BLaER1 treated with 17β-estradiol and CSF1 and Interleukin-3, amounts not matched to agents 10 nM and 100 nM (cell line): ENCODE data around the gene TAF8.

Experiments used
- H3K27ac ChIP-seq, 11 experiments: shearing (Covaris generic); formaldehyde crosslinking; 2 replicates each; pipeline ENCODE4 v1.8.1; 2022
- H3K27me3 ChIP-seq, 11 experiments: shearing (Covaris generic); formaldehyde crosslinking; 2 replicates each; pipeline ENCODE4 v1.8.1; 2022
- H3K36me3 ChIP-seq, 11 experiments: shearing (Covaris generic); formaldehyde crosslinking; 2 replicates each; pipeline ENCODE4 v1.8.1; 2022
- H3K4me1 ChIP-seq, 10 experiments: shearing (Covaris generic); formaldehyde crosslinking; 2 replicates each; pipeline ENCODE4 v1.8.1; 2022
- H3K4me2 ChIP-seq, 11 experiments: shearing (Covaris generic); formaldehyde crosslinking; 2 replicates each; pipeline ENCODE4 v1.8.1; 2022
- H3K4me3 ChIP-seq, 10 experiments: shearing (Covaris generic); formaldehyde crosslinking; 2 replicates each; pipeline ENCODE4 v1.8.1; 2022
- H3K9ac ChIP-seq, 11 experiments: shearing (Covaris generic); formaldehyde crosslinking; 2 replicates each; pipeline ENCODE4 v1.8.1; 2022
- H3K9me3 ChIP-seq, 11 experiments: shearing (Covaris generic); formaldehyde crosslinking; replicated peaks in 1 of 11; 2 replicates each; pipeline ENCODE4 v1.8.1; 2022
- H4K20me1 ChIP-seq, 11 experiments: shearing (Covaris generic); formaldehyde crosslinking; 2 replicates each; pipeline ENCODE4 v1.8.1; 2022
- Cebpa-rat ChIP-seq, 11 experiments: shearing (Covaris generic); IDR thresholded peaks; 2 replicates each; pipeline ENCODE4 v1.8.1; 2022

TAF8 gene

GRCh38 chr6:42104095-42104803 lies 53.9 kb downstream of the TAF8 start:
- Histone ChIP-seq H3K27ac (peak overlapping the region; percentile 10 to 74 (median 59); a peak in 21 of 22 replicates), H3K27me3 (peaks cover 27 to 38% (median 34%) of the 10 kb centered on the region in 11 experiments)

DNA sequence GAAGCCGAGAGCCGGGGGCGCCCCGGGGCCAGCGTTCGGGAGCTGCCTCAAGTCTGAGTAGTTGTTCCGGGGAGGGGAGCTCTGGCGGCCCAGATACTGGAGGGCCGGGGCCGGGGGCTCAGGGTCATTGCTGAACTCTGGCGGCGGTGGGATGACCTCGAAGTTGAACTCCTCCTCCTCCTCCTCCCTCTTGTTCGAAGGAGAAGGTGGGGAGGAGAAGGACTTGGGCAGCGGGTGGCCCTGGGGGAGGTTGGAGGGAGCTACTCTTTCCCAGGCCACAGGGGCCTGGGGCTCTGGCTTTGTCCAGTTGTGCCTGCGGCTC lies 54.4 kb downstream of the TAF8 start:
- peak overlapping the region; percentile 10 to 74 (median 59); a peak in 21 of 22 replicates for H3K27ac ChIP-seq
- H3K9me3 ChIP-seq = no peaks in the 10 kb centered on the region
- no peaks in the 10 kb centered on the region for H3K36me3 ChIP-seq
- H3K27me3 ChIP-seq = peaks cover 27 to 38% (median 34%) of the 10 kb centered on the region in 11 experiments
- TF ChIP-seq Cebpa-rat (IDR thresholded peaks at IDR 0.05) = no peak
- H3K9ac ChIP-seq = peak overlapping the region; percentile 63 to 82 (median 77)
- peak overlapping the region; percentile 75 to 98 (median 92) for H3K4me2 ChIP-seq
- peaks cover 0 to 8% (median 0%) of the 10 kb centered on the region in 11 experiments; a peak in 1 of 22 replicates for H4K20me1 ChIP-seq
- H3K4me3 ChIP-seq = peak overlapping the region; percentile 50 to 70 (median 60)
- H3K4me1 ChIP-seq = peaks cover 12 to 34% (median 17%) of the 10 kb centered on the region in 10 experiments; a peak in 17 of 20 replicates

More at GRCh38 chr6:42104095-42104803, 53.9 kb downstream of the TAF8 start:
- Histone ChIP-seq H3K36me3 (no peaks in the 10 kb centered on the region), H3K4me3 (peak overlapping the region; percentile 50 to 70 (median 60)), H3K9me3 (no peaks in the 10 kb centered on the region), H3K4me2 (peak overlapping the region; percentile 75 to 98 (median 92)), H4K20me1 (peaks cover 0 to 8% (median 0%) of the 10 kb centered on the region in 11 experiments; a peak in 1 of 22 replicates), H3K9ac (peak overlapping the region; percentile 63 to 82 (median 77)), H3K4me1 (peaks cover 13 to 39% (median 17%) of the 10 kb centered on the region in 10 experiments; a peak in 17 of 20 replicates)
- no peak for TF ChIP-seq Cebpa-rat (IDR thresholded peaks at IDR 0.05)

DNA sequence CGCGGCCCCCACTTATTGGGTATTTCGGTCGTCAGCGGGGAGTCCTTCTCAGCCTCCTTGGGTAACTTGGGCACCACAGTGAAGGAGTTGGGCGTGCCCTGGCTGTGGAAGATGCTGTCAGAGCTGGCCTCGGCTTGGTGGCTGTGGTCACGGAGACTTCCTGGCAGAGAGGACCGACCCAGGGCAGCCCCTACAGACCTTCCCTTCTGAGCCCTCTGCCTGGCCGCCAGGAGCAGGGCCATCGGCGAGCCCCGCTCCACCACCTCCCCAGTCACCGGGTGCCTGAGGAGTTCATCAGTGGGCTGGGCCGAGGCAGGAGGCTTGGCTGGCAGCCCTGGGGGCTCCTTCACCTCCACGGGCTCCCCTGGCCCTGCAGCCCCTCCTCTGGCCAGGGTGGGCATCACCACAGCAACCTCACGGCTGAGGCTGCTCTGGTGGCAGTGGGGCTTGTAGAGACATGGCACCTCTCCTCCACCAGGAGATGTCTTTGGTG lies 54.9 kb downstream of the TAF8 start:
- Histone ChIP-seq H4K20me1 (peaks cover 0 to 8% (median 0%) of the 10 kb centered on the region in 11 experiments; a peak in 1 of 22 replicates), H3K4me2 (peak overlapping the region; percentile 75 to 98 (median 92); a peak in 20 of 22 replicates), H3K27ac (no peak overlapping the region), H3K27me3 (peaks cover 27 to 38% (median 34%) of the 10 kb centered on the region in 11 experiments), H3K4me3 (peak overlapping the region in 3 of 10 experiments; percentile 63 to 70 (median 63); a peak in 2 of 20 replicates), H3K4me1 (peaks cover 7 to 30% (median 15%) of the 10 kb centered on the region in 10 experiments; a peak in 17 of 20 replicates), H3K9ac (peak overlapping the region in 6 of 11 experiments; percentile 67 to 82 (median 78); a peak in 6 of 22 replicates), H3K36me3 (no peaks in the 10 kb centered on the region), H3K9me3 (peaks cover 0 to 4% (median 0%) of the 10 kb centered on the region in 11 experiments; a peak in 4 of 22 replicates)
- TF ChIP-seq Cebpa-rat (IDR thresholded peaks at IDR 0.05) = no peak

DNA sequence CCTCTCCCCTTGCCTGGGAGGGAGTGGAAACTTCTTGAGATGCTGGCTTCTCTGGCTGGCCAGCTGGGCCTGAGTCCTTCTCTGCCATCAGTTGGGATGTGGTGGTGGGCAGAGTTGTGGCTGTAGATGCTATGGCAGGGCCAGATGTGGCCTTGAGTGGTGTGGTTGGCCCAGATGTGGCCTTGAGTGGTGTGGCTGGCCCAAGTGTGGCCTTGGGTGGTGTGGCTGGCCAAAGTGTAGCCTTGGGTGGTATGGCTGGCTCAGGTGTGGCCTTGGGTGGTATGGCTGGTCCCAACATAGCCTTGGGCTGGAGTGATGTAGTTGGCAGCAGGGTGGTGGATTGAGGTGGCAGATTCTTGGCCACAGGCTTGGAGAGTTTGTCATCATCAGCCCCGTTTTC lies 55.4 kb downstream of the TAF8 start:
- peaks cover 0 to 8% (median 0%) of the 10 kb centered on the region in 11 experiments; a peak in 1 of 22 replicates for H4K20me1 ChIP-seq
- H3K36me3 ChIP-seq = no peaks in the 10 kb centered on the region
- H3K4me2 ChIP-seq = peak overlapping the region in 1 of 11 experiments; percentile 95; a peak in 1 of 22 replicates
- TF ChIP-seq Cebpa-rat (IDR thresholded peaks at IDR 0.05) = no peak
- peaks cover 0 to 9% (median 0%) of the 10 kb centered on the region in 11 experiments; a peak in 4 of 22 replicates for H3K9me3 ChIP-seq
- H3K27ac ChIP-seq = no peak overlapping the region
- no peak overlapping the region for H3K9ac ChIP-seq
- H3K4me1 ChIP-seq = peaks cover 2 to 24% (median 15%) of the 10 kb centered on the region in 10 experiments; a peak in 17 of 20 replicates
- H3K27me3 ChIP-seq = peaks cover 27 to 38% (median 34%) of the 10 kb centered on the region in 11 experiments
- H3K4me3 ChIP-seq = no peak overlapping the region

GRCh38 chr6:42106112-42107023 lies 56.0 kb downstream of the TAF8 start:
- Histone ChIP-seq H3K27me3 (peaks cover 27 to 38% (median 34%) of the 10 kb centered on the region in 11 experiments), H3K27ac (no peak overlapping the region), H3K4me1 (peaks cover 0 to 20% (median 15%) of the 10 kb centered on the region in 10 experiments; a peak in 14 of 20 replicates)

GRCh38 chr6:42108071-42108470 lies 57.7 kb downstream of the TAF8 start:
- TF ChIP-seq Cebpa-rat (IDR thresholded peaks at IDR 0.05) = no peak
- Histone ChIP-seq H3K4me3 (no peak overlapping the region), H3K27ac (no peak overlapping the region), H3K4me1 (peaks cover 0 to 20% (median 15%) of the 10 kb centered on the region in 10 experiments; a peak in 14 of 20 replicates), H4K20me1 (peaks cover 0 to 8% (median 0%) of the 10 kb centered on the region in 11 experiments; a peak in 1 of 22 replicates), H3K9me3 (peaks cover 0 to 9% (median 0%) of the 10 kb centered on the region in 11 experiments; a peak in 4 of 22 replicates), H3K36me3 (no peaks in the 10 kb centered on the region), H3K4me2 (no peak overlapping the region), H3K9ac (no peak overlapping the region), H3K27me3 (peaks cover 26 to 32% (median 30%) of the 10 kb centered on the region in 11 experiments)

More at GRCh38 chr6:42106112-42107023, 56.0 kb downstream of the TAF8 start:
- H3K9me3 ChIP-seq = peaks cover 0 to 9% (median 0%) of the 10 kb centered on the region in 11 experiments; a peak in 4 of 22 replicates
- no peak overlapping the region for H3K9ac ChIP-seq
- no peak overlapping the region for H3K4me2 ChIP-seq
- H4K20me1 ChIP-seq = peaks cover 0 to 8% (median 0%) of the 10 kb centered on the region in 11 experiments; a peak in 1 of 22 replicates
- H3K4me3 ChIP-seq = no peak overlapping the region
- no peak for TF ChIP-seq Cebpa-rat (IDR thresholded peaks at IDR 0.05)
- H3K36me3 ChIP-seq = no peaks in the 10 kb centered on the region

GRCh38 chr6:42110683-42111082 lies 60.4 kb downstream of the TAF8 start:
- H3K9ac ChIP-seq = no peak overlapping the region
- H3K27ac ChIP-seq = no peak overlapping the region
- no peak overlapping the region for H3K4me2 ChIP-seq
- H3K27me3 ChIP-seq = peaks cover under 1 to 6% (median 4%) of the 10 kb centered on the region in 11 experiments; a peak in 19 of 22 replicates
- peaks cover 0 to 9% (median 0%) of the 10 kb centered on the region in 11 experiments; a peak in 4 of 22 replicates for H3K9me3 ChIP-seq
- H4K20me1 ChIP-seq = peaks cover 0 to under 1% (median 0%) of the 10 kb centered on the region in 11 experiments; a peak in 1 of 22 replicates
- H3K36me3 ChIP-seq = no peaks in the 10 kb centered on the region
- H3K4me1 ChIP-seq = no peaks in the 10 kb centered on the region
- TF ChIP-seq Cebpa-rat (IDR thresholded peaks at IDR 0.05) = no peak
- no peak overlapping the region for H3K4me3 ChIP-seq

DNA sequence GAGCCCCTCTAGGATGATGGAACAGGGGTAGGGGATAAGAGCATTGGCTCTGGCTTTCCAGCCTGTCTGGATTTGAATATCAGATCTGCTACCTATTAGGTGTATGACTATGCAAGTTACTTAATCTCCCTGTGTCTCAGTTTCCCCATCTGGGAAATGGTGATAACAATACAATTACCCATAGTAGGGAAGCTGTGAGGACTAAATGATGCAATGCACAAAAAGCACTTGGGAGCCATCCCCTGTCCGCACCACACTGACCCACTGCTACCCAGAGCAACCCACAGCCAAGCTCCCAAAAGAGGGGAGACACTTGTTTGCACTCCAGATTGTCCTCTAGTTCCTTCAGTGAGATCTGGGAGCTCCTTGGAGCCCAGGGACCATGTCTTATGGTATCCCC lies 62.0 kb downstream of the TAF8 start:
- H3K9me3 ChIP-seq = peaks cover 0 to 9% (median 0%) of the 10 kb centered on the region in 11 experiments; a peak in 4 of 22 replicates
- H3K27me3 ChIP-seq = no peaks in the 10 kb centered on the region
- H4K20me1 ChIP-seq = no peaks in the 10 kb centered on the region
- no peaks in the 10 kb centered on the region for H3K4me1 ChIP-seq
- H3K4me2 ChIP-seq = no peak overlapping the region
- H3K27ac ChIP-seq = no peak overlapping the region
- no peaks in the 10 kb centered on the region for H3K36me3 ChIP-seq
- H3K4me3 ChIP-seq = no peak overlapping the region
- no peak overlapping the region for H3K9ac ChIP-seq
- no peak for TF ChIP-seq Cebpa-rat (IDR thresholded peaks at IDR 0.05)
